Stimulated activated CD8-positive, alpha-beta memory T cell treated with anti-CD3 and anti-CD28 coated beads, Interleukin-15, amount 100 ng/mL, for 4 hours (primary cell): ENCODE data around the gene MGRN1.
"Not testable (repeated sequence)": the region's sequence is repeated elsewhere in the genome, so short reads cannot be mapped to it uniquely, and the experiment has no call there.

Experiments
- DNase-seq, 2 donors: peaks; one replicate each; pipeline ENCODE4 v3.0.0-alpha.2; 2020; ENCODE audit warnings: low read depth in 2 of 2

MGRN1 gene

DNA sequence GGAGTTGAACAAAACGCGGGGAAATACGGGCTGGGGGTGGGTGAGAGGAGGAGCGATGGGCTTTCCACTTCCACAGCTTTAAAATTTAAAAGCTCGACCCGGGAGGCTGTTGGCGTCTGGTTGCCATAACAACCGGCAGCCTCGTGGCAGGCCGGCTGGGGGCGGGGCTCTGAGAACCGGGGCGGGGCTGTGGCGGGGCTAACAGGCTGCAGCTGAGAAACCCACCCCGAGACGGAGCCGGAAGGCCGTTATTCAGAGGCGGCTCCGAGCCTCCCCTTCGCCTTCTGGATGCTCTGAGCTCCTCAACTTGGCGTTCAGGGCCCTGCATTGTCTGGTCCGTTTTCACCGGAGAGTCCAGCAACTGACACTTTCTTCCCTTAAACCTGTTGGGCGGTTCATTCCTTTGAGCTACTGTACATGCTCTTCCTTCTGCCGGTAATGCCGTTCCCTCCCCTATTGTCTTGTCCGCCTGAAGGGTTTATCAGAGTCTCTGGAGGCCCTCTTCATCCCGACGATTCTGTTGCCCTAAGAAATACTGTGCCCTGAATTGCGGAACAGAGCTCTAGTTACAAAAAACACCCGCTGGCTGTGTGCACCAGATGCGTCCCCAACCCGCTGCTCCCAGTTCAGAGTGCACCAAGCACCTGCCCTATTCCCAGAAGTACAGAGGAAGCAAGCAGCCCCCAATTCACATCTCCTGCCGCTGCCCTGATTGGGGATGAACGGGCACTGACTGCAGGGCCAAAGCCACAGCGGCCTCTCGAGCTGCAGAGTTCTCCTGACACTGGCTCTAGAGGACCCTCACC is 110.3 kb downstream of the MGRN1 start:
- peak; percentile 87 for DNase-seq

DNA sequence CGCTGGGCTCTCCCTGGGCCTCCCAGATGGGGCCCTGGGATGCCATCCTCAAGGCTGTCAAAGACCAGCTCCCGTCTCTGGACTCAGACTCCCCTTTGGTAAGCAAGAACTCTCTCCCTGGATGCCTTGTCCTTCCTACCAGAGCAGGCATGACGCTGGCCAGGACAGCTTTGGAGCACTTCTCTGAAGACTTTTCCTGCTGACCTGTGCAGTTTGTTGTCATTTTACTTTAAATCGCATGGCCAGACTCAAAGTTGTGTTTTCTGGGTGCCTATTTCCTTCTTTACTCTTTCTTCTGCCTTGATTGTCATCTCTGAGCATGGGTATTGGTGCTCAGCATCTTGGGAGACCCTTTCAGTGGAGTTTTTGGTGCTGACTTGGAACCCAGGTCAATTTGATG is 111.9 kb downstream of the MGRN1 start:
- DNase-seq: no peak

GRCh38 chr16:4737545-4737944 is 112.9 kb downstream of the MGRN1 start:
- no peak for DNase-seq

GRCh38 chr16:4738370-4738769 is 113.7 kb downstream of the MGRN1 start:
- not testable (repeated sequence) for DNase-seq
